HepG2 (cell line): Measurements from ENCODE around the gene STUB1. TPM values are rescaled to one million over a fixed set of nuclear protein-coding genes. Genes with fewer than 3 reads are reported as not detected.

Experiments used
- CHCHD3 ChIP-seq: sonication (generic); formaldehyde crosslinking; IDR thresholded peaks from 2 replicates; pipeline ENCODE4 v1.8.0; 2022; ENCODE audit warnings: mild to moderate bottlenecking, missing genetic modification reagents, moderate library complexity
- GATAD2A ChIP-seq: IDR thresholded peaks from 2 replicates; pipeline ENCODE4 v1.6.1; 2016
- HNF4A ChIP-seq: sonication (generic); formaldehyde crosslinking; IDR thresholded peaks from 2 replicates; pipeline ENCODE4 v1.4.0; 2020; ENCODE audit warnings: missing genetic modification reagents
- KDM5B ChIP-seq: sonication (generic); formaldehyde crosslinking; IDR thresholded peaks from 2 replicates; pipeline ENCODE4 v1.4.0; 2020; ENCODE audit warnings: missing genetic modification reagents, mild to moderate bottlenecking, borderline replicate concordance
- NFE2L1 ChIP-seq: sonication (generic); formaldehyde crosslinking; IDR thresholded peaks from 2 replicates; pipeline ENCODE4 v1.4.0; 2020; ENCODE audit warnings: missing genetic modification reagents, mild to moderate bottlenecking, borderline replicate concordance
- NR3C1 ChIP-seq: sonication (generic); formaldehyde crosslinking; IDR thresholded peaks from 2 replicates; pipeline ENCODE4 v1.4.0; 2020; ENCODE audit warnings: missing genetic modification reagents
- PPARG ChIP-seq: conservative IDR thresholded peaks from 2 replicates; pipeline ENCODE4 v1.6.1; 2016; ENCODE audit warnings: missing biosample characterization, missing genetic modification reagents
- STAG1 ChIP-seq: sonication (generic); formaldehyde crosslinking; IDR thresholded peaks from 2 replicates; pipeline ENCODE4 v1.4.0; 2020; ENCODE audit warnings: missing genetic modification reagents
- ZBED4 ChIP-seq: sonication (generic); formaldehyde crosslinking; IDR thresholded peaks from 2 replicates; pipeline ENCODE4 v1.4.0; 2020; ENCODE audit warnings: missing genetic modification reagents, borderline replicate concordance
- ZNF839 ChIP-seq: sonication (generic); formaldehyde crosslinking; IDR thresholded peaks from 2 replicates; pipeline ENCODE4 v1.4.0; 2020; ENCODE audit warnings: missing genetic modification reagents, mild to moderate bottlenecking, borderline replicate concordance
- polyA plus RNA-seq, 8 experiments: library from polyadenylated mRNA; depleted of rRNA in 3 of 8; stranded (reverse) in 7 of 8; unstranded in 1 of 8; fragments of >200 nt; fragmentation: Illumina TruSeq in 4 of 8; extraction: Trizol in 4 of 8; gene quantifications; 2 replicates each; pipeline versions ENCODE4 v1.2.1 to v1.2.3, GENCODE V29; 2011 to 2016; ENCODE audit warnings: low read depth in 4 of 8, missing spikeins in 1 of 8, mixed read lengths in 1 of 8; ENCODE audit not compliant: insufficient read depth in 1 of 8
- total RNA-seq, 5 experiments: library from RNA; depleted of rRNA; stranded (reverse); fragments of >200 nt; fragmentation: Illumina TruSeq; extraction: Trizol; gene quantifications; 2 replicates each; pipeline ENCODE4 v1.2.3, GENCODE V29; 2016; ENCODE audit warnings: low read depth in 1 of 5
- TF ChIP-seq, protein P1 (sequence below): sonication (generic); formaldehyde crosslinking; IDR thresholded peaks from 2 replicates; pipeline ENCODE4 v1.5.0; 2020; ENCODE audit warnings: mild to moderate bottlenecking, missing genetic modification reagents, borderline replicate concordance
- TF ChIP-seq, protein P2 (sequence below): sonication (generic); formaldehyde crosslinking; IDR thresholded peaks from 2 replicates; pipeline ENCODE4 v1.5.0; 2020; ENCODE audit warnings: missing genetic modification reagents
- TF ChIP-seq, protein P3 (sequence below): sonication (generic); formaldehyde crosslinking; IDR thresholded peaks from 2 replicates; pipeline ENCODE4 v1.4.0; 2020; ENCODE audit warnings: missing genetic modification reagents, borderline replicate concordance
- TF ChIP-seq, protein P4 (sequence below): sonication (generic); formaldehyde crosslinking; IDR thresholded peaks from 2 replicates; pipeline ENCODE4 v1.9.0; 2022; ENCODE audit warnings: missing genetic modification reagents, mild to moderate bottlenecking, borderline replicate concordance

Gene STUB1
- total and polyA plus RNA-seq, 2 of the 13 experiments (the other 11 are each of a cell fraction or from before 2014, with no cell fraction given) = 52.9 to 78.2 TPM

GRCh38 chr16:680967-681745 lies 946 bp downstream of the STUB1 start (continued):
- TF ChIP-seq, protein P1, sequence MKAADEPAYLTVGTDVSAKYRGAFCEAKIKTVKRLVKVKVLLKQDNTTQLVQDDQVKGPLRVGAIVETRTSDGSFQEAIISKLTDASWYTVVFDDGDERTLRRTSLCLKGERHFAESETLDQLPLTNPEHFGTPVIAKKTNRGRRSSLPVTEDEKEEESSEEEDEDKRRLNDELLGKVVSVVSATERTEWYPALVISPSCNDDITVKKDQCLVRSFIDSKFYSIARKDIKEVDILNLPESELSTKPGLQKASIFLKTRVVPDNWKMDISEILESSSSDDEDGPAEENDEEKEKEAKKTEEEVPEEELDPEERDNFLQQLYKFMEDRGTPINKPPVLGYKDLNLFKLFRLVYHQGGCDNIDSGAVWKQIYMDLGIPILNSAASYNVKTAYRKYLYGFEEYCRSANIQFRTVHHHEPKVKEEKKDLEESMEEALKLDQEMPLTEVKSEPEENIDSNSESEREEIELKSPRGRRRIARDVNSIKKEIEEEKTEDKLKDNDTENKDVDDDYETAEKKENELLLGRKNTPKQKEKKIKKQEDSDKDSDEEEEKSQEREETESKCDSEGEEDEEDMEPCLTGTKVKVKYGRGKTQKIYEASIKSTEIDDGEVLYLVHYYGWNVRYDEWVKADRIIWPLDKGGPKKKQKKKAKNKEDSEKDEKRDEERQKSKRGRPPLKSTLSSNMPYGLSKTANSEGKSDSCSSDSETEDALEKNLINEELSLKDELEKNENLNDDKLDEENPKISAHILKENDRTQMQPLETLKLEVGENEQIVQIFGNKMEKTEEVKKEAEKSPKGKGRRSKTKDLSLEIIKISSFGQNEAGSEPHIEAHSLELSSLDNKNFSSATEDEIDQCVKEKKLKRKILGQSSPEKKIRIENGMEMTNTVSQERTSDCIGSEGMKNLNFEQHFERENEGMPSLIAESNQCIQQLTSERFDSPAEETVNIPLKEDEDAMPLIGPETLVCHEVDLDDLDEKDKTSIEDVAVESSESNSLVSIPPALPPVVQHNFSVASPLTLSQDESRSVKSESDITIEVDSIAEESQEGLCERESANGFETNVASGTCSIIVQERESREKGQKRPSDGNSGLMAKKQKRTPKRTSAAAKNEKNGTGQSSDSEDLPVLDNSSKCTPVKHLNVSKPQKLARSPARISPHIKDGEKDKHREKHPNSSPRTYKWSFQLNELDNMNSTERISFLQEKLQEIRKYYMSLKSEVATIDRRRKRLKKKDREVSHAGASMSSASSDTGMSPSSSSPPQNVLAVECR (CRISPR knock-in tag) = 0 out of 2 replicates have a peak, but pooled peaks have one; percentile 61
- TF ChIP-seq KDM5B (peak; percentile 51; the same call in 1 of the 2 replicates), GATAD2A (CRISPR knock-in tag) (0 out of 2 replicates have a peak, but pooled peaks have one; percentile 12), ZBED4 (peak; percentile 97), CHCHD3 (CRISPR knock-in tag) (0 out of 2 replicates have a peak, but pooled peaks have one; percentile 20), STAG1 (peak; percentile 48), ZNF839 (0 out of 2 replicates have a peak, but pooled peaks have one; percentile 41), HNF4A (peak; percentile 3; the same call in 1 of the 2 replicates), NFE2L1 (peak; percentile 80), NR3C1 (CRISPR knock-in tag) (no peak), PPARG (no peak)
- TF ChIP-seq, protein P2, sequence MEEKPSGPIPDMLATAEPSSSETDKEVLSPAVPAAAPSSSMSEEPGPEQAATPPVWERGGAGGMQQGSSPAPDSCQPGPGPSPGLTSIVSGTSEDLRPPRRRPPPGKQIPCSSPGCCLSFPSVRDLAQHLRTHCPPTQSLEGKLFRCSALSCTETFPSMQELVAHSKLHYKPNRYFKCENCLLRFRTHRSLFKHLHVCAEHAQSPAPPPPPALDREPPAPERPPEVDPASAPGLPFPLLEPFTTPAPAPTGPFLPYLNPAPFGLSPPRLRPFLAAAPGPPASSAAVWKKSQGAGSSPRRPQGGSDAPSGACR = peak; percentile 48; the same call in 1 of the 2 replicates
- TF ChIP-seq, protein P3, sequence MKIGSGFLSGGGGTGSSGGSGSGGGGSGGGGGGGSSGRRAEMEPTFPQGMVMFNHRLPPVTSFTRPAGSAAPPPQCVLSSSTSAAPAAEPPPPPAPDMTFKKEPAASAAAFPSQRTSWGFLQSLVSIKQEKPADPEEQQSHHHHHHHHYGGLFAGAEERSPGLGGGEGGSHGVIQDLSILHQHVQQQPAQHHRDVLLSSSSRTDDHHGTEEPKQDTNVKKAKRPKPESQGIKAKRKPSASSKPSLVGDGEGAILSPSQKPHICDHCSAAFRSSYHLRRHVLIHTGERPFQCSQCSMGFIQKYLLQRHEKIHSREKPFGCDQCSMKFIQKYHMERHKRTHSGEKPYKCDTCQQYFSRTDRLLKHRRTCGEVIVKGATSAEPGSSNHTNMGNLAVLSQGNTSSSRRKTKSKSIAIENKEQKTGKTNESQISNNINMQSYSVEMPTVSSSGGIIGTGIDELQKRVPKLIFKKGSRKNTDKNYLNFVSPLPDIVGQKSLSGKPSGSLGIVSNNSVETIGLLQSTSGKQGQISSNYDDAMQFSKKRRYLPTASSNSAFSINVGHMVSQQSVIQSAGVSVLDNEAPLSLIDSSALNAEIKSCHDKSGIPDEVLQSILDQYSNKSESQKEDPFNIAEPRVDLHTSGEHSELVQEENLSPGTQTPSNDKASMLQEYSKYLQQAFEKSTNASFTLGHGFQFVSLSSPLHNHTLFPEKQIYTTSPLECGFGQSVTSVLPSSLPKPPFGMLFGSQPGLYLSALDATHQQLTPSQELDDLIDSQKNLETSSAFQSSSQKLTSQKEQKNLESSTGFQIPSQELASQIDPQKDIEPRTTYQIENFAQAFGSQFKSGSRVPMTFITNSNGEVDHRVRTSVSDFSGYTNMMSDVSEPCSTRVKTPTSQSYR (CRISPR knock-in tag) = peak; percentile 12; the same call in 1 of the 2 replicates
- TF ChIP-seq, protein P4, sequence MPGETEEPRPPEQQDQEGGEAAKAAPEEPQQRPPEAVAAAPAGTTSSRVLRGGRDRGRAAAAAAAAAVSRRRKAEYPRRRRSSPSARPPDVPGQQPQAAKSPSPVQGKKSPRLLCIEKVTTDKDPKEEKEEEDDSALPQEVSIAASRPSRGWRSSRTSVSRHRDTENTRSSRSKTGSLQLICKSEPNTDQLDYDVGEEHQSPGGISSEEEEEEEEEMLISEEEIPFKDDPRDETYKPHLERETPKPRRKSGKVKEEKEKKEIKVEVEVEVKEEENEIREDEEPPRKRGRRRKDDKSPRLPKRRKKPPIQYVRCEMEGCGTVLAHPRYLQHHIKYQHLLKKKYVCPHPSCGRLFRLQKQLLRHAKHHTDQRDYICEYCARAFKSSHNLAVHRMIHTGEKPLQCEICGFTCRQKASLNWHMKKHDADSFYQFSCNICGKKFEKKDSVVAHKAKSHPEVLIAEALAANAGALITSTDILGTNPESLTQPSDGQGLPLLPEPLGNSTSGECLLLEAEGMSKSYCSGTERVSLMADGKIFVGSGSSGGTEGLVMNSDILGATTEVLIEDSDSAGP = peak; percentile 70; the same call in 1 of the 2 replicates
